Measurements from ENCODE around the gene TXN.
"Not testable (repeated sequence)": the region's sequence is repeated elsewhere in the genome, so short reads cannot be mapped to it uniquely, and the experiment has no call there.

The TXN gene

DNA sequence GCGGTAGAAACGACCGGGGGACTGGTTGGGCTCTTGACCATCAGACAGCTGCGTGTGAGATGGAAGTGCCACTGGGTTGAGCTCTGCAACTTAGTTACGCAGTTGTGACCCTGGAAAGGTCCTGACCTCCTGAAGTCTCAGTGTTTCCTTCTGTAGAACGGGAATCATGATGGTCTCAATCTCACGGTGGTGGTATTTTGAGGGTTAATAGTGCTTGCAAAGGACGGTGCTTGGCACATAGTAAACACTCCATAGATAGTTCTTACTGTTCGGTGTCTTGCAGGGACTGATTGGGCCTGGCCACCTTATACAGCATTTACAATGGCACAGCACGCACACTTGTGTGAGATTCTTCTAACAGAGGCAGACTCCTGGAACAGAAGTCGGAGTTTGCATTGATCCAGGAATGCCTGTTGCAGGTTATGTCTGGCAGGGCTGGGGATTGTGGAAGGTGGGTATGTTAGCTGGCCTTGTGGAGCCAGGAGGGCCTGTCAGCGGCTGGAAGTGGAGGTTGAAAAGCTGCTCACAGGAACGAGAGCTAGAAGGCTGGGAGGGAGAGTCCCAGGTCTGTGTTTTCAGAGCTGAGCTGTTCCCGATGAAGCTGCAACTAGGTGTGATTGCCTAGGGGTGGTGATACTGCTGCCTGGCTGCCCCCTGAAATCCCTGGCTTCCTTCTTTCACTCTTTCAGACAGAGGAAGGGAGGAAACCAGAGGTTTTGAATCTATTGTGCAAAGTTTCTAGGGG lies 962 bp upstream of the TXN start:
- DNase-seq (ENCODE audit: low spot score): no peak

GRCh38 chr9:110255463-110256379 lies 586 bp downstream of the TXN start:
- DNase-seq (ENCODE audit: low spot score): peak; percentile 66

GRCh38 chr9:110255034-110255462 lies 1.3 kb downstream of the TXN start:
- DNase-seq (ENCODE audit: low spot score): no peak

GRCh38 chr9:110254500-110254899 lies 1.8 kb downstream of the TXN start:
- DNase-seq (ENCODE audit: low spot score): no peak

GRCh38 chr9:110252509-110253139 lies 3.7 kb downstream of the TXN start:
- no peak for DNase-seq (ENCODE audit: low spot score)

- not testable (repeated sequence) for DNase-seq (ENCODE audit: low spot score)
Observed at GRCh38 chr9:110251770-110252169, 4.5 kb downstream of the TXN start.

DNA sequence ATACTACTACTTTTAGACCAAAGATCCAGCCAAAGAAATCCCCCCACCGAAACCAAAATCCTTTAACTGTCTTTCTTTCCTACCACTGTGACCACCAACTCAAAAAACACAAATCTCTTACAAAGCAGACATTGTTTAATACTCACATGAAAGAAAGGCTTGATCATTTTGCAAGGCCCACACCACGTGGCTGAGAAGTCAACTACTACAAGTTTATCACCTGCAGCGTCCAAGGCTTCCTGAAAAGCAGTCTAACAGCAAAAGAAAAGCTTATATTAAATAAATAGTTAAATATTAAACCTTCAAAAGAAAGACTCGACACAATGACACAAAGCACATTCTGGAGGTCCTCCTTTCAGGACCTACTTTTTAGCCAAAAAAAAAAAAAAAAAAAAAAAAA lies 5.1 kb downstream of the TXN start:
- DNase-seq (ENCODE audit: low spot score): no peak

DNA sequence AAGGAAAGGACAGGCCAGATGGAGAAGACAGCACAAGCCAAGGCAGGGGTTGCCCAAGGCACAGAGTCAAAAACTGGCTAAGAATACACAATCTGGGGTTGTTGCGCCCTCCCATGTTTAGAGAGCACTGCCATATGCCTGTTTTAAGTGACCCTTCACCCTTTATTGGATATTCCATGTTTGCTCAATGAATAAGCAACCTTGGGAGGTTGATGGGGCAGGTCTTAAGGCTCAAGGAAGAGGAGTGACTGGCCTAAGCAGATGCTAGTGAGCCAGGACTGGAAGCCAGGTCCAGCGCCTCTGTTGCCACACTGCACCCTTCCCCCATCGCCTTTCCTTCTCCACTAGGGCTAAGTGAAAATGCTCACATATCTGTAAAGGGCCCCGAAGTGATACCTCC lies 6.7 kb downstream of the TXN start:
- DNase-seq (ENCODE audit: low spot score): no peak

- DNase-seq (ENCODE audit: low spot score): no peak
Observed at GRCh38 chr9:110248361-110248760, 7.9 kb downstream of the TXN start.

DNA sequence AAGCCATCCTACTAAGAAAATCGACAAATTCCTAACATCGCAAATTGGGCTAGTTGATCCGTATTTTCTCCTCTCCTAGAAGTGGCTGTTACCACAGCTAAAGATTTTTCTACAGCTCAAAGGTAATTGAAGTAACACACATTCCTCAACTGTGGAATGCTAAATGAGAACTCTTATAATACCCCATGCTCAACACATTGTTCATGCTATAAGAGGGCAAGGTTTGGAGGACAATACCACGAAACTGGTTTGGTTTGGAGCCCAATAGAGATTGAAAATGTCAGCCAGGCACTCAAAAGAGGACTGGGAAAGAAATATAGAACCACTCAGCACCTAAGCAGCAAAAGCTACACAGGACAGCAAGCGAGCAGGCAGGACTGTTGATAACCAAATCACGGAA lies 10.1 kb downstream of the TXN start:
- DNase-seq (ENCODE audit: low spot score): no peak

DNA sequence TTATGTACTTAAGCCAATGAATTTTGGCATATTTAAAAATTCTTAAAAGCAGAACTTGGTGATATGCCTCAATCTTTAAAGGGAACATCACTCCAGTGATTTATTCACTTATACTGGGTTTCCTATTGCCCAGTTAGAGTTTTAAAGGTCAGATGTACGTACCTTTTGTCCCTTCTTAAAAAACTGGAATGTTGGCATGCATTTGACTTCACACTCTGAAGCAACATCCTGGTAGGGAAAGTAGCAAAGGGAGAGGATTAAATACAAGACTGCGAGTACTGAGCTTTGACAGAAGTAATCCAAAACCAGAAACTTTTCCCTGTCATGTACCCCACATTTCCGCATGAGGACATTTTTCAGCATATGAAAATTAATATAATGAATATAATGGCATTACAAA lies 11.7 kb downstream of the TXN start:
- DNase-seq (ENCODE audit: low spot score): no peak

- no peak for DNase-seq (ENCODE audit: low spot score)
Observed at GRCh38 chr9:110241858-110242321, 14.4 kb downstream of the TXN start.

- DNase-seq (ENCODE audit: low spot score): no peak
Observed at GRCh38 chr9:110241260-110241857, 14.9 kb downstream of the TXN start.

DNA sequence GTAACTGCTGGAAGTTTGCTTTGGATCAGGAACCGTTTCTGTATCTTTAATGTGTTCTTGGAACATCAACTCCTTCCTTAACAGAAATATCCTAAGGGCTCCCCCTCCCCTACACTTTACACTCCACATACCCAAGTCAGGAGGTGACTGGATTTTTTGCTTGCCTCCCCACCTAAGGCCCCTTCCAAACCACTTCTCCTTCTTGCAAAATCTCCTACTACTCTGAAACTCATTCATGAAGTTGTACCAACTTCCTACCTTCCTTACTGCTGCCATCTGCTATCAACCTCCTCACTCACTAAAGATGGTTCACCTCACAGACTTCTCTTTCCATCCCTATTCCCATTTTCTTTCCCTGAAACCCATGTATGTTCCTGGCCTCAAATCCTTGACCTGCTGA lies 16.1 kb downstream of the TXN start:
- DNase-seq (ENCODE audit: low spot score): no peak

DNA sequence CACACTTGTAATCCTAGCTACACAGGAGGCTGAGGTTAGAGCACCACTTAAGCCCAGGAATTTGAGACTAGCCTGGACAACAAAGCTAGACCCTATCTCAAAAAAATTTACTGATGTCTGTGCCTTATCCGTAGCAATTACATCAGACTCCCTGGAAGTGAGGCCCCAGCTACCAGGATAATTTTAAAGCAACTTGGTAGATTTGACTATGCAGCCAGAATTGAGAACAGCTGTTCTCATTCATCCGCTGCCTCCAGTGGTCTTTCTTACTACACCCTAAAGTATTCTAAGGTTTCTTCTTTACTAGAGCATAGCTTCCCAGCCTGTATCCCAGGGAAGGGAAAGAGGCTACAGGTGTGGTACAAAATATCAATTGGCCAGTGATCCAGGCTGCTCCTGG lies 28.0 kb downstream of the TXN start:
- DNase-seq (ENCODE audit: low spot score): no peak

DNA sequence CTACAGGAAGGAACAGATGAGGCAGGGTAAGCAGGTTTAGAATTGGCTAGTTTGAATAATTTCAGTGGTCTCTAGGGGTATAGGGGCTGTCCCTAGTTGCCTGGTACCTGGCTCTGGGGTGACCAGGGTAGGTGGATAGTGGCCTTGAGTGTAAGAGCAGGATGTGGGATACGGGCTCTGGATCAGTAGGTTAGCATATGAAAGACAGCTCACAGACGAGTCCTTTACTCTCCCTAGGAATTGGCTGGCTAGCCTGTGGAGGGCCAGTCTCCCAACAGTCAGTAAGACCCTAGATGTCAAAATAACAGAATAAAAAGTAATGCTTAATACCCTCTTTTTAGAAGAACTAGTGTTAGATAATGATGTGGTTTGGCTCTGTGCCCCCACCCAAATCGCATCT lies 31.7 kb downstream of the TXN start:
- DNase-seq (ENCODE audit: low spot score): no peak

DNA sequence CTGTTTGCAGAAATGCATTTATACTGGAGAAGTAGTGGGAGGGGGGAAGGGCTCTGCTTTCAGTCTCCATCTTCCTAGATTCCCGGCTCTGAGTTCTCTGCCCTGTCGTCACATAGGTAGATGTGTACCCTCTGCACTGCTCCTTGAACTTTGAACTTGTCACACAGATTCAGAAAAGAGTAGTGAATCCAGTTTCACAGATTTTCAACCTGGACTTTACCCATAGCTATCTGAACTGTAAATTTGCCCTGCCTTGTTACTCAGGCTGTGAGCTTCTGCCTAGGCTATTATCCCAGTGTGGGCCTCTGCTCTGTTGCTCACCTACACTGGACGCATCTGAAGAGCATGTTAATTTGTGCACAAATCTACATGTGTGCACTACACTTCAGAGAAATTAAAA lies 35.5 kb downstream of the TXN start:
- DNase-seq (ENCODE audit: low spot score): no peak

DNA sequence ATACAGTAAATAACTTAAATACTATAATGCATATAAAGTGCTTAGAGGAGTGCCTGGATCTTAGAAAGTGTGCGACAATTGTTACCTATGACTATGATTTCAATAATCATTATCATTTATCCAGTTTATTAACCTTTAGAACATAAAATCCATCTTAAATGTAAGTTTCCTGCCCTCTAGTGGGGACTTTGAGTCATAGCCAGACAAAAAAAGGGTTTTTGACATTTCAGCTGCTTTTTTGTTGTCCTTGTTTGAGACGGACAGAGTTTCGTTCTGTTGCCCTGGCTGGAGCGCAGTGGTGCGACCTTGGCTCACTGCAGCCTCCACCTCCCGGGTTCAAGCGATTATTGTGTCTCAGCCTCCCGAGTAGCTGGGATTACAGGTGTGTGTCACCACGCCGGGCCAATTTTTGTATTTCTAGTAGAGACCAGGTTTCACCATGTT lies 38.6 kb downstream of the TXN start:
- peak; percentile 41 for DNase-seq (ENCODE audit: low spot score)

DNA sequence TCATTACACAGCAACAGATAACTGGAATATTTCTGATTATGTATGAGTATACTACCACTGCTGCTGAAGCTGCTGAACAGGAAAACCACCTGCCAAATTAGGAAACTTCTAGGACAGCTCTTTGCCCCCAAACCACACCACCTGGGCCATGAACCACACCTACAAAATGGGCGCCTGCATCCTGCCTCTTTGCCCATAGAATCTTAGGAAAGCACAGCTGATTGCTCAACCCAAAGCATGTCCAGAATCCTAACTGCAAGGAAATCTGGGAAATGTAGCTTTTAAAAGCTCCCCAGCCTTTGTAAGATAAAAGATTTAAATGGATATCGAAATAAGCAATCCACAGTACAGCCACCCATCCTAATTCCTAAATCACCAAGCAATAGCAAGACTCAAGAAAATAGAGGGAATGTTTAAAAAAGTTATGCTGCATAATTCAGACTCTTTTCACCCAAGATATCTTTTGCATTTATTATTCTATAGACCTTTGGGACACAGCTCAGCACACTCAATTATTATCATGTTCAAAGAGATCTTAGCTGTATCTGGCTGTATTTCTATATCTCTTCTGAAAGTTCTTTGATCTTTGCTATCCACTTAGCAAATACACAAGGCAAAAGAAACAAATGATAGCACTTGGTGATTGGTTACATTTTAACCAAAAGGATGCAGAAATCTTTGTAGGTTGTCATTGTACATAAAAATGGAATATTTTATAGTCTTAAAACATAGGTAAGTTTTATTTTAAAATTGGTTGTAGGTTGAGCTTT lies 41.5 kb downstream of the TXN start:
- no peak for DNase-seq (ENCODE audit: low spot score)

- DNase-seq (ENCODE audit: low spot score): peak; percentile 41
Observed at GRCh38 chr9:110214090-110214489, 42.2 kb downstream of the TXN start.

- no peak for DNase-seq (ENCODE audit: low spot score)
Observed at GRCh38 chr9:110213413-110214044, 42.8 kb downstream of the TXN start.

Measured in AG20443 (cell line).